GM11168 (cell line): ENCODE results near the gene SMOC2.
"Not testable (repeated sequence)": the region's sequence is repeated elsewhere in the genome, so short reads cannot be mapped to it uniquely, and the experiment has no call there.

ENCODE experiments used
- in situ Hi-C: fragments of 300-500 bp; cut with MboI; formaldehyde crosslinking; loops from one replicate; pipeline ENCODE4 v1.12.0; 2022; ENCODE audit warnings: low sequenced_read_pairs; ENCODE audit not compliant: unreplicated experiment

Gene SMOC2

GRCh38 chr6:168589275-168589674 is 148.3 kb downstream of the SMOC2 start:
- in situ Hi-C loops, result no loop called here

GRCh38 chr6:168590406-168590805 is 149.4 kb downstream of the SMOC2 start:
- in situ Hi-C loops, result no loop called here

- in situ Hi-C loops, result no loop called here
Observed at GRCh38 chr6:168596344-168596743, 155.4 kb downstream of the SMOC2 start.

- in situ Hi-C loops, result no loop called here
Observed at GRCh38 chr6:168597471-168597875, 156.5 kb downstream of the SMOC2 start.

- in situ Hi-C loops, result no loop called here
Observed at GRCh38 chr6:168598251-168599117, 157.5 kb downstream of the SMOC2 start.

GRCh38 chr6:168599118-168599494 is 158.1 kb downstream of the SMOC2 start:
- in situ Hi-C loops, result no loop called here

GRCh38 chr6:168599769-168600330 is 158.9 kb downstream of the SMOC2 start:
- in situ Hi-C loops, result no loop called here

GRCh38 chr6:168600381-168600780 is 159.4 kb downstream of the SMOC2 start:
- in situ Hi-C loops, result no loop called here

- in situ Hi-C loops, result no loop called here
Observed at GRCh38 chr6:168601111-168601510, 160.1 kb downstream of the SMOC2 start.

GRCh38 chr6:168601546-168601945 is 160.6 kb downstream of the SMOC2 start:
- in situ Hi-C loops, result no loop called here

GRCh38 chr6:168602576-168602975 is 161.6 kb downstream of the SMOC2 start:
- in situ Hi-C loops, result no loop called here

- in situ Hi-C loops, result no loop called here
Observed at GRCh38 chr6:168603234-168603633, 162.2 kb downstream of the SMOC2 start.

- in situ Hi-C loops, result no loop called here
Observed at GRCh38 chr6:168605964-168606363, 165.0 kb downstream of the SMOC2 start.

GRCh38 chr6:168606722-168607121 is 165.7 kb downstream of the SMOC2 start:
- in situ Hi-C loops, result no loop called here

GRCh38 chr6:168607272-168608112 is 166.5 kb downstream of the SMOC2 start:
- in situ Hi-C loops, result no loop called here

GRCh38 chr6:168608113-168608400 is 167.1 kb downstream of the SMOC2 start:
- in situ Hi-C loops, result no loop called here

GRCh38 chr6:168609026-168609685 is 168.2 kb downstream of the SMOC2 start:
- in situ Hi-C loops, result no loop called here

GRCh38 chr6:168609914-168610490 is 169.0 kb downstream of the SMOC2 start:
- in situ Hi-C loops, result no loop called here

GRCh38 chr6:168610966-168611365 is 170.0 kb downstream of the SMOC2 start:
- in situ Hi-C loops, result not testable (repeated sequence)

- in situ Hi-C loops, result no loop called here
Observed at GRCh38 chr6:168611691-168612090, 170.7 kb downstream of the SMOC2 start.
